Stimulated activated CD8-positive, alpha-beta memory T cell treated with anti-CD3 and anti-CD28 coated beads, Interleukin-4, amount 100 ng/mL, for 48 hours (primary cell): ENCODE measurements around the gene ECPAS.

Experiments
- DNase-seq: peaks from one replicate; pipeline ENCODE4 v3.0.0-alpha.2; 2020

ECPAS gene

GRCh38 chr9:111320631-111321030 lies 163.6 kb downstream of the ECPAS start:
- DNase-seq = no peak

GRCh38 chr9:111316796-111317195 lies 167.4 kb downstream of the ECPAS start:
- no peak for DNase-seq
